KOPT-K1 (cell line): Measurements from ENCODE around the gene IRX4.

Experiments
- H3K27ac ChIP-seq: fragments of 200-600 bp; sonication (generic); 2 replicates; pipeline ENCODE4 v1.5.1; 2016; ENCODE audit warnings: antibody characterized with exemption, mild to moderate bottlenecking, low read depth, low read length; ENCODE audit not compliant: poor library complexity, severe bottlenecking
- H3K36me3 ChIP-seq: fragments of 200-600 bp; sonication (generic); 2 replicates; pipeline ENCODE4 v1.5.1; 2017; ENCODE audit warnings: antibody characterized with exemption, mild to moderate bottlenecking, low read length, moderate library complexity; ENCODE audit not compliant: insufficient read depth
- H3K9me3 ChIP-seq: fragments of 200-600 bp; sonication (generic); 2 replicates; pipeline ENCODE4 v1.5.1; 2017; ENCODE audit warnings: antibody characterized with exemption, low read length, mild to moderate bottlenecking; ENCODE audit not compliant: insufficient read depth, poor library complexity, severe bottlenecking

The IRX4 gene

GRCh38 chr5:1889321-1890065 is 6.8 kb upstream of the IRX4 start:
- Histone ChIP-seq H3K36me3 (no peaks in the 10 kb centered on the region), H3K27ac (no peak overlapping the region), H3K9me3 (peaks cover 19% of the 10 kb centered on the region)

GRCh38 chr5:1888541-1889251 is 6.0 kb upstream of the IRX4 start:
- Histone ChIP-seq H3K36me3 (no peaks in the 10 kb centered on the region), H3K9me3 (peaks cover 26% of the 10 kb centered on the region), H3K27ac (no peak overlapping the region)

GRCh38 chr5:1887588-1888360 is 5.0 kb upstream of the IRX4 start:
- Histone ChIP-seq H3K36me3 (no peaks in the 10 kb centered on the region), H3K27ac (no peak overlapping the region), H3K9me3 (peaks cover 35% of the 10 kb centered on the region)

- Histone ChIP-seq H3K27ac (no peak overlapping the region), H3K36me3 (no peaks in the 10 kb centered on the region), H3K9me3 (peaks cover 43% of the 10 kb centered on the region)
These were observed 4.3 kb upstream of the IRX4 start for GRCh38 chr5:1886846-1887587.

GRCh38 chr5:1885868-1886845 is 3.4 kb upstream of the IRX4 start:
- H3K27ac ChIP-seq, result no peak overlapping the region
- peaks cover 52% of the 10 kb centered on the region for H3K9me3 ChIP-seq

GRCh38 chr5:1885404-1885755 is 2.7 kb upstream of the IRX4 start:
- Histone ChIP-seq H3K27ac (no peak overlapping the region), H3K9me3 (peaks cover 54% of the 10 kb centered on the region), H3K36me3 (no peaks in the 10 kb centered on the region)

More at GRCh38 chr5:1885868-1886845, 3.4 kb upstream of the IRX4 start:
- H3K36me3 ChIP-seq, result no peaks in the 10 kb centered on the region

GRCh38 chr5:1884678-1885403 is 2.1 kb upstream of the IRX4 start:
- H3K27ac ChIP-seq, result no peak overlapping the region
- no peaks in the 10 kb centered on the region for H3K36me3 ChIP-seq

GRCh38 chr5:1883925-1884677 is 1.4 kb upstream of the IRX4 start:
- H3K9me3 ChIP-seq, result peaks cover 54% of the 10 kb centered on the region
- H3K27ac ChIP-seq, result no peak overlapping the region

More at GRCh38 chr5:1884678-1885403, 2.1 kb upstream of the IRX4 start:
- peaks cover 54% of the 10 kb centered on the region for H3K9me3 ChIP-seq

GRCh38 chr5:1883120-1883924 is 597 bp upstream of the IRX4 start:
- Histone ChIP-seq H3K9me3 (peaks cover 54% of the 10 kb centered on the region), H3K27ac (no peak overlapping the region), H3K36me3 (no peaks in the 10 kb centered on the region)

More at GRCh38 chr5:1883925-1884677, 1.4 kb upstream of the IRX4 start:
- no peaks in the 10 kb centered on the region for H3K36me3 ChIP-seq

- Histone ChIP-seq H3K27ac (no peak overlapping the region), H3K9me3 (peaks cover 54% of the 10 kb centered on the region), H3K36me3 (no peaks in the 10 kb centered on the region)
These were observed 891 bp downstream of the IRX4 start for GRCh38 chr5:1881731-1882336.

- Histone ChIP-seq H3K9me3 (peaks cover 50% of the 10 kb centered on the region), H3K27ac (no peak overlapping the region), H3K36me3 (no peaks in the 10 kb centered on the region)
These were observed 1.6 kb downstream of the IRX4 start for GRCh38 chr5:1881098-1881572.
